Measurements from ENCODE around the gene GRB10.
"Not testable (repeated sequence)": the region's sequence is repeated elsewhere in the genome, so short reads cannot be mapped to it uniquely, and the experiment has no call there.

The GRB10 gene

DNA sequence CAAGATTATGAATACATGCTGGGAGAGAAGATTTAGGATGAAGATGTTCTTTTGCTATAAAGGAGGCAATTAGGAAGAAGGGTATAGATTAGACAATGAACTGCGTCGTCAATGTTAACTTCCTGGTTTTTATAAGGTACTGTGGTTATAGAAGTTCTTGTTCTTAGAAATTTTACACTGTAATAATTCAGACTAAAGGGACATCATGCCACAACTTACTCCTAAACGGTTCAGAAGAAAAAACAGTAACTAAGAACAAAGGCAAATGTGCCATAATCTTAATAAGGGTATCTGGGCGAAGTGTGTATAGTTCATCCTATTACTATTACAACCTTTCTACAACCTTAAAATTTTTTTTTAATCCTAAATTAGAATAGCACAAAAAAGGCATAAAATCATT, 186.2 kb downstream of the GRB10 start:
- no peak for DNase-seq

DNA sequence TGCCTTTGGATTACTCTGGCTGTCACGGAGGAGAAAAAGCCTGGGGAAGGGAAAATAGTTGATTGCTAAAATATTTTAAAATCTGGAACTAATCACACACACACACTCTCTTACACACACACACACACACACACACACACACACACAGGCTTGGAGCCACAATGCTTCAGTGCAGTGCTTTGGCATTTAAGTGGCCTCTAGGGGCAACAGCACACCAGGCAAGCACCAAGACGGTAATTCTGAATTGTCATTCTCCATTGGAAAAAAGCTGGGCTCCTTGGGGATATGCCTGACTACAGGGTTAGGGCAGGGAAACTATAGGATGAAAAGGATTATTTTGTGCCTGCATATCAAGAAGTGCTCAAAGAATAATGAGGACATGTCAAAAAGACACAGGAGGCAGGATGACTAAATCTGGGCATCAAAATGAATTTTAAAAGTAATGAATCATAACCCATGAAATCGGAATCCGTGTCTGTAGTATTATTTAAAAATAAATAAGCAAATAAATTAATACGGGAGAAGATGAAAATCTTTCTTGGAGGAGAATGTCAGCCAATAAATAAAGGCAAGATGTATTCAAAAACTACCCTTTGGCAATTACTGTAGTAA, 187.1 kb downstream of the GRB10 start:
- DNase-seq: peak; percentile 31

DNA sequence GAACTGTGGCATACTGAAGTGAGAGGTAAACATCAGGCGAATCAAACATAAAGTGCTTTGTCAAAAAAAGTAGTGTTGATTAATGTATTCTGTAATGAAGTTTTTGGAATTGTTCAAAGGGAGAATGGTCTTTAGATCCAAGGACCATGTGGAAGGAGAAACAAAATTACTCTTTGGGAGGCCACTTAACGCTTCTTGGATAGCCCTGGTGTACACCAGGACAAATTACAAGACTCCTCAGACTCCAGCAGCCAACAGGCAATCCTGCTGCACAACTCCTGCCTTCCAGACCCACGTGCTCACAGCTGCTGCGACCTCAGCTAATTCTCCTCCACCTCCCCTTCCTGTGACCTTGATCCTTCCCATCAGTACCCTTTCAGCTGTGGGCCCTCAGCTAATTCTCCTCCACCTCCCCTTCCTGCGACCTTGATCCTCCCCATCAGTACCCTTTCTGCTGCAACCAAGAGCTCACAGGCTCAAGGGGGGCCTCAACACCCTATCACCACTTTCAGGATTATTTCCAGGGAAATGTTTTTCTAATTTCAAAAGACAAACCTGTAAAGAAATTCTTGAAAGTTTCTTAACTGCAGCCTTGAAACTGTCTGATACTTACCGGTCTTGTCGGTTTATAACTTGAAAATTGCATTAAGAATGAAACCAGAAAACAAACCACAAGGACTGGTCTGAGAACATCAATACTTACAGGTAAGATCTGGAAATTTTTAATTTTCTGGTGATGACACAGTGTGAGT, 187.8 kb downstream of the GRB10 start:
- peak; percentile 17 for DNase-seq

DNA sequence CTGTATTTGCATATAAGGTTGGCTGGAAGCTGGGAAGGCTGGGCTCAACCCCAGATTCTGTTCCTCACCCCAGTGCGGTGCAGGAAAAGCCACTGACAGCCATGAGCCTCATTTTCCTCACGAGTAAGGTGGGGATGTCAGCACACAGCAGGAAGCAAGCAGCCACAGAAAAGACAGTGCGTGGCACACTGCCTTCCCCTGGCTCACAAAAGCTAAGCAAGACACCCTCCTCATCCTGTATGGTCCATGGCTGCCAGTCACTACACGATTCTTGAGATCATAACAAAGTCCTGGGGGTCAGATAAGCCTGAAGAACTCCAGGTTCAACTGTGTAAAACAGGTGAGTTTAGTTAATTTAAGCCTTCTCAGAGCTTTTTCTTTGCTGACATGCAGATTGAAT, 188.6 kb downstream of the GRB10 start:
- DNase-seq: no peak

DNA sequence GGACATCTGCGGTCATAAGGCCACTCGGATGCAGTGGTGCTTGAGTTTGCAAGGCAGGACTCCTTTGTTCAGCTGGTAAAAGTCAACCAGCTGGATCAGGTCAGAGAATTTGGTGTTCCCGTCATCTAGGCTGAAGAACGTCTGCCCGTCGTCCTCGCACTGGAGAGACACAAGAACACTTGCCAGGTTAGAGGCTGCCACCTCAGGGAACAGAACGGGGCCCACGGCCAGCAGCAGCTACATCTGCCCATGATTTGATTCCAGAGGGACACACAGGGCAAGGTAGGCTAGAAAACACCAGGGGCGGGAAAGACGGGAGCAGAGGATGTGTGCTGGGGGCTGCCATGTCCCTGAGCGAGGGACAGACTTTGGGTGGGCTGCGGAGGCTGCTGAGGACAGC, 189.8 kb downstream of the GRB10 start:
- no peak for DNase-seq

DNA sequence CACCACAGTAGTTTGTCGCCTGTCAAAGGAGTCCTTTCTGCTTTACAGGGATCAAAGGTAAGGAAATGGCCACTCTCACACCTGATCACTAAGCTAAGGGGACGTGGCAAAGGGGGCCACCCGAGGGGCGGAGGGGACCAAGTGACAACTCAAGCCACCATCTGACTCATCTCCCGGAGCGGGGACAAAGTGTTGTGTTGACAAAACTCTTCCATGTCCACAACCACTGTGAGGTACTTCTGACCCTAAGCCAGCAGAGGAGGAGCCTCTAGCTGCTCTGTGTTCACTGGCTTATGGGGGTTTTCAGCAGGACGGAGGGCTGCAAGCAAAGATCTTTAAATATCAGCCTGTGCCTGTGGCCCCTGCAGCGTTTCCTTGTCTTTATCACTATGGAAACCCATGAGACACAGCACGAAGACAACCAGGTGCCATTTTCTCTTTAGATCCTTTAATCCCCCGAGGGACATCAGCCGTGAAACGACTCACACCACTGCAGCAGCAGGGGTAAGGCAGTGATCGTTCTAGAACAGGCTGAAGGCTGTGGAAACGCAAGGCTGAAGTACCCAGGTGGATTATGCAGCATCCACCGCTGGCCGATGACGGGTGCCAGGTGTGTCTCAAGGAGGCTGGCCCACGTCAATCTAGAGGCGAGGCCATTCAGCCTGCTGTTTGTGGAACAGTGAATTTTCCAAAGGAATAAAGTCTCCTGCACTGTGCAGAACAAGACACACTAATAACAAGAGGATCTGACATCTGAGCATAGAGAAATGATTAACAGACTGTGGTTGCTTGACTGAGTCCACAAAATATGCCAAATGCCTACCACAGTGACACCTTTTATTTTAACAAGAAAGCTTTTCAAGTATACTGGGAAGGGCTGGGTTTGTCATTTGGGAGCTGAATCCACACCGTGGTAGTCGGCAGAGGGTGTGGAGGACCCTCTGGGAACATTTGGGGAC, 190.9 kb downstream of the GRB10 start:
- no peak for DNase-seq

DNA sequence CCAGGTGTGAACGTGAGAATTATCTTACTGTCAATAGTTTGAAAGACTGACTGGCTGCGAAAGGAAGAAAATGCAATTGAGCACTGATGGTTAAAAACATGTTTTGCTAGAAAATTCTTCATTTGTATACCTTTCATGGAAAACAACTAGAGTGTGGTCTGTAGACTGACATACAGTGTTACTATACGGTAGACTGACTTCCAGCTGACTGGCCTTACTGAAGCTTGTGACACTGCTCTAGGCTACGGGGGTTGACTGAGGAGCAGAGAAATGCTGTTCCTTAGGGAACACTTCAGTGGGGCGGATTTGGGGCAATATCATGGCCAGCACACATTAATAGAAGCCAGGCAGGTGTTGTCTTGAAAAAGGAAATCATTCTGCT, 191.6 kb downstream of the GRB10 start:
- DNase-seq: no peak

DNA sequence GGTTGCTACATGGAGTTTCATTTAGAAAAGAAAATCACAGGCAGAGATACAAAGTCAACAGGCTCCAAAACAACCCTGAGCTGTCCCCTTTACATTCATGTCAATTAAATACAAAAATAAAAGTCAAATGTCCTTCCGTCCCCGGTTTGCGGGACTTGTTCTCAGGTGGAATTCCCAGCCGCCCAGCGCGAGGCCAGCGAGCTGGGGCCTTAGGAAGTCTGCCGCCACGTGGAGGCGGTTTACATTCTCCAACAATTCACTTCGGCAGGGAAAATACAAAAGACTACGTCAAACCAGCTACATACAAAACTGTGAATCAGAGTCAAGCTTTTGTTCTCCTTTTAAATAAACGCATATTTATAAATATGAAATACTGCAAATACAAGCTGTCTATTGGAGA, 192.2 kb downstream of the GRB10 start:
- no peak for DNase-seq

DNA sequence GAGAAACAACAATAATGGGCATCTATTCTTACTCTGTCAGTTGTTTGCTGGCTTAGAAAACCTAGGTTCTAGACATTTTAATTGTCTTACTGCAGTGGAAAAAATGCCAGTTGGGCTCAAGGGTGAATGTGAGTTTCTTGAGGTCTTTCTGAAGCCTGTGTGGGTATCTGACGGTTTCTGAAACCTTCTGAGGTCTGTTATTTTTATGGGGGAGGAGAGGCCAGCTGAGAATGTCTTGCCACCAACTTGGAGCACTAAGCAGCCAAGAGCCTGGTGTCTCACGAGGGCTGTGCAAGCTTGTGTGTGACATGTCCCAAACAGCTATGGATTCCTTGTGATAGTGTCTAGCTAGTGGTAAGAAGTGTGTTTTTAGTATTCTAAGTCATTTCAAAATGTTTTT, 193.3 kb downstream of the GRB10 start:
- DNase-seq: no peak

DNA sequence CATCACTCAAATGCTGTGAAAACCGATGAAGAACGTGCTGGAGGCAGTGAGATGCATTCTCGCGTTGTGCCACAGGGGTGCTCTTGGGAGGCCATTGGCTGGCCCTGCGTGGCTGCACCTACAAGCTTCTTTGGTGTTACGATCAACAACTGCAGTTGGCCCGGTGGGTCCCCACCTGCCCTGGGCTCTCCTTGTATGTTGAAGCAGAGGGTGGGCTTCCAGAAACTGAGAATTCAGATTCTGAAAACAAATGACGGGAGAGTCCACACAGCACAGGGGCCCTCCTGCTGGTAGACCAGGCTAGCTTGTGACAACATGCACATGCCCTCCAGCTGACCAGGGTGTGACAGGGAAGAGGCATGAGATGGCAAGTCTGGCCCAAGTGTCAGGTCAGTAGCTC, 193.8 kb downstream of the GRB10 start:
- DNase-seq: no peak

DNA sequence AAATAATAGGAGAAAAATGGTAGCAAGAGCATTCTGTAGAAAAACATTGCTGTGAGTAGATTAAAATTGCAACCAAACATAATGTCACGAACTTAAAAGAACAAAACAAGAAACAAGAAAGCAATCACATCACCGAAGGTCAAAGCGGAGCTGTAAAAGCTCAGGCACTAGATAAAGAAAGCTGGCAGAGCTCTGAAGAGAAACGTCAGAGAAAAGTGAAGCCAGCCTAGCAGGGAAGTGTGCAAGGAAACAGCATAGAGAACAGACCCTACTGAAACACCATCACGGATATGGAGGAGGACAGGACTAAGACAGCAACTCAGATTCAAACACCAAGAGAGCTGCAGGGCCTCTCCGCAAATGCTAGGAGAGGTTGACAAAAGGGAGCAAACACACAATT, 195.0 kb downstream of the GRB10 start:
- DNase-seq: no peak

DNA sequence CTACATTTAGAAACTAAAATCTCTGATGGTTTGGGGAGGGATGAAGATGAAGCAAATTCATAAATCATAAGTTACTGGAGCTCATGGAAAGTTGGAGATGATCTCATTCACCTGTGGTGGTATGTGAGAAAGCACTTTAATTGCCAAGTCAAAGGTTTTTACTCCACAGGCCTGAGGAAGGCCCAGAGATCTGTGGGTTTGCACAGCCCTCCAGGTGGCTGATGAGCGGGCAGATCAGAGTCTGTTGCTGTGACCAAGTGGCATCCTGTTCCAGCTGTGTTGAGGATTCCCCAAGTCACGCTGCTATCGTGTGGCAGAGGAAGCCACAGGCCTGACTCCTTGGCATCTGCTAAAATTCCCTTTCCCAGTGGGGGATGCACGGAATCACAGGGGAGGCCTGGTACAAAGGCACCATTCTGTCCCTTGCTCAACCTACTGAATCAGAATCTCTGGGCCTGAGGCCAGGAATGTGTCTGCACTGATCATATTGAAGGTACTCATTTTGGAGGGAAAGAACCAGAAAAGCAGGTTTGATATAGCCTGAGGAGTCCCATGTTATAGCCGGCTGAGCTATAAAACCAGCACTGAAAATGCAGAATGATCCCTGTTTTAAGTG, 197.8 kb downstream of the GRB10 start:
- no peak for DNase-seq

DNA sequence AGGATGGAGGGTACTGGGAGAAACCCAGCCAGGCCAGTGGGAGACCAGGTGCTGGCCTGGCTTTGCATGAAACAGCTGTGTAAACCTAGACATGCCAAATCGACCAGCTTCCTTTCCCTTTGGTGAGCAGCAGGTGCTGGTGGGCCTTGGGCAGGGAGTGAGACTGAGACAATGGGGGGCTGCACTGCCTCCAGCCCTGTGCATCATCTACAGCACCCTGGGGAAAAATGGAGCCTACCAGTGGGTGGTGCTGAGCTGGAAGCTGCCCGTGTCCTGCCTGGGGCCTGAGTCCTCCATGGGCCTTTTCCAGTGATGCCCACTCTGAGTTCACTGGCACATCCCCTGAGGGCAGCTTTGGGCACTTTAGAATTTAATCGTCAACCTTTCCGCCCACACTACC, 198.3 kb downstream of the GRB10 start:
- DNase-seq: no peak

DNA sequence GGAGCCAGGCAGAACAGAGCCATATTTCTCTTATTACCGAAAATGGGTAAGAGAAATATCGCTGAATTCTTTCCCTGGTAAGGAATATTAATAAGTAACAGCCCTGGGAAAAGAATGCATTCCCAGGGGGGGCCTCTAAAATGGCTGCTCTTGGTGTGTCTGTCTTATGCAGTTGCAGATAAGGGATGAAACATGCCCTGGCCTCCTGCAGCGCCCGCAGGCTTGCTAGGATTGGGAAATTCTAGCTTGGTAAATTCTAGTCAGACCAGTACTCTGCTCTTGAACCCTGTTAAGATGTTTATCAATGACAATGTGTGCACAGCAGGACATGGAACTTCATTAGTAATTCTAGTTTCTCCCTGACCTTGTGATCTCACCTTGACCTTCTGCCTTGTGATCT, 199.4 kb downstream of the GRB10 start:
- not testable (repeated sequence) for DNase-seq

DNA sequence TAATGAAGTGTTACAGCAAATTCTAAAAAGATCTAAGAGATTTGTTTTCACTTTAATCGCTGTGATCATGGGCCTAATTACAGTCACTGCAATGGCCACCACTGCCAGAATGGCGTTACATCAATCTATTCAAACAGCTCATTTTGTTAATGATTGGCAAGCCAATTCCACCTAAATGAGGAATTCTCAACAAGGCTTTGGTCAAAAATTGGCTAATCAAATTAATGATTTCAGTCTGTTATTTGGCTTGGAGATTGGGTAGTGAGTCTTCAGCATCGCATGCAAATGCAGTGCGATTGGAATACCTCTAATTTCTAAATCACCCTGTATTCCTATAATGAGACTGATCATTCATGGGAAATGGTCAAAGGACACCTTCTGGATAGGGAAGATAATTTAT, 200.4 kb downstream of the GRB10 start:
- DNase-seq: not testable (repeated sequence)

DNA sequence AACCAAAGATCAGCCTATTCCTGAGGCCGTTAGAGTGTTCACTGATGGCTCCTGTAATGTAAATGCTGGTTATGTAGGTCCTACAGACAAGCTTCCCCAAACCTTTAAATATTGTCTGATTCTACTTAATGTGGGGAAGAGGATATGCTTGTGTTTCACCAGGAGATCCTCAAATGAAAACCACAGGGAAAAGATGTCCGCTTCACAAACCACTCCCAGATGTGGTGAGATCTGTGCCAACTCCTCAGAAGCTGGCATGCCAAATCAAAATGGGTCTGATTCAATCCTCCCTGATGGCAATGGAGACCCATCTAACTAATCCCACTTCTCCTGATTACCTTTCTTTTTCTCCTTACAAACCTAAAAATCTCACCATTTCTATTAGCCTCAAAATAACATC, 202.0 kb downstream of the GRB10 start:
- DNase-seq: not testable (repeated sequence)

DNA sequence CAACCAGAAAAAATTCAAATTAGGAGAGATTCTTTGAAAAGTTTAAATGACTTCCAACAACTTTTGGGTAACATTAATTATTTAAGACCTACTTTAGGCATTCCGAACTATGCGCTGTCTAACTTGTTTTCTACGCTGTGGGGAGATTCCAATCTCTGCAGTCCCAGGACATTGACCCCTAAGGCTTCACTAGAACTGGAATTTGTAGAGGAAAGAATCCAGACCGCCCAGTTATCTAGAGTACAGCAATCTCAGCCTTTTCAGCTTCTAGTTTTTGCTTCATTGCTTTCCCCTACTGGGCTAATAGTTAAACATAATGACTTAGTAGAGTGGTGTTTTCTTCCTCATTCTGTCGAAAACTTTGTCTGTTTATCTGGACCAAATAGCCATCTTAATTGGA, 202.6 kb downstream of the GRB10 start:
- no peak for DNase-seq

DNA sequence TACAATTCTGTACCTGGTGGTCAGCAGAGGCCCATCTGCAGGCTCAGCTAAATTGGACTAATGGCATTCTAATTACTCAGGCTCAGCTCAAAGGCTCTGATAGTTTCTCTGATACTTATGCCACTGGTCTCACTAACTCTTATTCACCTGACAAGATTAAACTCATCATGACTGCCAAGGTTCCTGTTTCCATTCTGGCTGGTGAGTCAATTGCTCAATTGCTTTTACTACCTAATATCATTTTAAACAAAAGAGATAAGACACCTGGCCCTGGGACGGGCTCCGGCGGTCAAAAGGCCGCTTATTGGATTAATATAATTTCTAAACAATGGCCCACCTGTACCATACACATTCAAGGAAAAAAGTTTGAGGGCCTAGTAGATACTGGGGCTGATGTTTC, 204.6 kb downstream of the GRB10 start:
- DNase-seq: not testable (repeated sequence)

DNA sequence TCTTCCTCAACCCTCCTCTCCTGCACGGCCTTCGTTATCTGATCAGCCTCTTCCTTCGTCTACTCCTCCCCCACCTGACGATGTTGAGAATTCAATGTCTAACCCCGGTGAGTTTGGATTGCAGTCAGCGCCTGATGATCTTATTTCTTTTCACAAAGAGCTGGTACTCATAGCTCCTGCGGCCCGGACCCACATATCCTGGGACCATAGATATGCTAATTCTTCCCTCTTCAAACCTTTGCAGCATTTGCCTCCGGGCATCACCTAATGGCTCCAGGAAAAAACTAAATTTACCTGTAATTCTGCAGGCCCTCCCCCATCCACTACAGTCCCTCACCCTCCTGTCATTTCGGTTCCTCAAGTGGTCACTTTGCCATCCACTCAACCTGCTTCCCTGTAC, 205.1 kb downstream of the GRB10 start:
- DNase-seq: no peak

DNA sequence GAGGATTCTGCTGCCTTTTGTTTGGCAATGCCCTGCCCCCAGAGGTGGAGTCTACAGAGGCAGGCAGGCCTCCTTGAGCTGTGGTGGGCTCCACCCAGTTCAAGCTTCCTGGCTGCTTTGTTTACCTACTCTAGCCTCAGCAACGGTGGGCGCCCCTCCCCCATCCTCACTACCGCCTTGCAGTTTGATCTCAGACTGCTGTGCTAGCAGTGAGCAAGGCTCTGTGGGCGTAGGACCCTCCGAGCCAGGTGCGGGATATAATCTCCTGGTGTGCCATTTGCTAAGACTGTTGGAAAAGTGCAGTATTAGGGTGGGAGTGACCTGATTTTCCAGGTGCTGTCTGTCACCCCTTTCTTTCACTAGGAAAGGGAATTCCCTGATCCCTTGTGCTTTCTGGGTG, 206.3 kb downstream of the GRB10 start:
- not testable (repeated sequence) for DNase-seq

DNA sequence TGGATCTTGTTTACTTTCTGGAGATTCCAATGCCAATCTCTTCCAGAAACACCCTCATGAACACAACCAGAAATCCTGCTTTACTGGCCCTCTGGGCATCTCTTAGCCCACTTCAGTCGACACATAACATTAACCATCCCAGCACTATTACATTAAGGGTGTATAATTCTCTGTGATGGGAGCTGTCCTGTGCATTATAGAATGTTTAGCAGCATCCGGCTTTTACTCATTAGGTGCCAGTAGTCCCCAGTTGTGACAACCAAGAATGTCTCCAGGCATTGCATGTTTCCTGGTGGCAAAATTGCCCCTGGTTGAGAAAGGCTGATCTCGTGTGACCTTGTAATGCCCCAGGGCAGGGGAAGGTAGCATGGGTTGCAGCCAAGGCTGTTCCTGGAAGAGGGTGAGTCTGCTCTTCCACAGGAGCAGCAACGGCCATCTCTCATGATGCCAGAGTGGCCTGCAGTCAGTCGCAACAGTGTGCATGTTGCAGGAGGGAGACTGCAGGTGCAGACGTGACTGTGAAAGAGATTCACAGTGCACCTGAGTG, 214.9 kb downstream of the GRB10 start:
- no peak for DNase-seq

DNA sequence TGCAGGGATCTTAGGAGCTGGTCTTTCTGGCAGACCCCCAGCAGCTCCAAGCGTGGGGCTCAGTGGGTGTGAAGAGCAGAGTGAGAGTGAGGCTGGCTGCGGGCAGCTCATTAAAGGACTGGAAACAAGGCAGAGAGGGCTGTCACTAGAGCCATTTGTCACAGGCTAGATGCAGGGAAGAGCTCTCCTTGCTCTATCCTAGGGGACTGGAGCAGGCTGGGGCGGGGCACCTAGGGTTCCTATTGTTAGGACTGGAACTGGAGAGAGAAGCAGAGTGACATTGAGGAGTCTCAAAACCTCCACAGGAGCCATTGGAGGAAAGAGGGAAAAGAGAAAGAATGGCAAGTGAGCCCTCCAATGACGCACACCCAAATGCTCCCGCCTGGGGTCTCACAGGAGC, 216.7 kb downstream of the GRB10 start:
- DNase-seq: no peak

DNA sequence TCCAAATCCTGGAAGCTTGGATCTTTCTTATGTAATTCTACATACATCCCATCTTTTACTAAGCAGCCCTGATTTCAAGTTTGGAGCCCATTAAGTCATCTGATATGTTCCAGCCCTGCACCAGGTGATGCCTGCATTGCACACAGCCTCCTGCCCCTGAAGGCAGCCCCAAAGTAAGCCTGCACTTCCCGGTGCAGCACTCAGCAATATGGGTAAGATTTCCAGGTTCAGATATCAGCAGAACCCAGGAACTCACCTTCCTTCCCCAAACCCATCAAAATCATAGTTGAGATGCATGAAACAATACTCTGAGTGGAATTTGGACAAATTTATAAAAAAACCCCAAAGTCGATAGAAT, 217.2 kb downstream of the GRB10 start:
- DNase-seq: no peak
